GM12873 (cell line): ENCODE results near the gene MED6.

Source experiments
- TF ChIP-seq, protein P1 (sequence below): IDR thresholded peaks from 2 replicates; pipeline ENCODE4 v1.5.1; 2012; ENCODE audit warnings: low read depth, mild to moderate bottlenecking, moderate library complexity, low read length, control low read depth; ENCODE audit not compliant: insufficient read depth; ENCODE audit errors: missing control alignments

MED6 gene

DNA sequence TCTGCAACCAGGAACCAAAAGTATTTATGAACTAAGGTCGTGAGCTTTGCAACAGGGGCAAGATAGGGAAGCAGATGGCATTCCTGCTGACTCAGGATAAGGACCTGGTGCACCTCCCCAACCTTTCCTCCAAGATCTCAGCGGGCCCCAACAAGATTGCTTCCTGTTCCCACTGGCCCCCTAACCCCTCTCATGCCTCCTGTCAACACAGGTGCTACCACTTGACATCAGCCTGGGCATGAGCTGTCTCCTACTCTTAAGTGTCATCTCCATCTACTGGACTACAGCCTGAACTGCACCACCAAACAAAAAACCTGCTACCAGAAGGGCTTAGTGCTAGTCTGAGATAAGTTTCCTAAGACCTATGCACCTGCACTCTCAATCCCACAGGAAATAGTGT lies 32.7 kb downstream of the MED6 start:
- TF ChIP-seq, protein P1, sequence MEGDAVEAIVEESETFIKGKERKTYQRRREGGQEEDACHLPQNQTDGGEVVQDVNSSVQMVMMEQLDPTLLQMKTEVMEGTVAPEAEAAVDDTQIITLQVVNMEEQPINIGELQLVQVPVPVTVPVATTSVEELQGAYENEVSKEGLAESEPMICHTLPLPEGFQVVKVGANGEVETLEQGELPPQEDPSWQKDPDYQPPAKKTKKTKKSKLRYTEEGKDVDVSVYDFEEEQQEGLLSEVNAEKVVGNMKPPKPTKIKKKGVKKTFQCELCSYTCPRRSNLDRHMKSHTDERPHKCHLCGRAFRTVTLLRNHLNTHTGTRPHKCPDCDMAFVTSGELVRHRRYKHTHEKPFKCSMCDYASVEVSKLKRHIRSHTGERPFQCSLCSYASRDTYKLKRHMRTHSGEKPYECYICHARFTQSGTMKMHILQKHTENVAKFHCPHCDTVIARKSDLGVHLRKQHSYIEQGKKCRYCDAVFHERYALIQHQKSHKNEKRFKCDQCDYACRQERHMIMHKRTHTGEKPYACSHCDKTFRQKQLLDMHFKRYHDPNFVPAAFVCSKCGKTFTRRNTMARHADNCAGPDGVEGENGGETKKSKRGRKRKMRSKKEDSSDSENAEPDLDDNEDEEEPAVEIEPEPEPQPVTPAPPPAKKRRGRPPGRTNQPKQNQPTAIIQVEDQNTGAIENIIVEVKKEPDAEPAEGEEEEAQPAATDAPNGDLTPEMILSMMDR: peak; percentile 72

DNA sequence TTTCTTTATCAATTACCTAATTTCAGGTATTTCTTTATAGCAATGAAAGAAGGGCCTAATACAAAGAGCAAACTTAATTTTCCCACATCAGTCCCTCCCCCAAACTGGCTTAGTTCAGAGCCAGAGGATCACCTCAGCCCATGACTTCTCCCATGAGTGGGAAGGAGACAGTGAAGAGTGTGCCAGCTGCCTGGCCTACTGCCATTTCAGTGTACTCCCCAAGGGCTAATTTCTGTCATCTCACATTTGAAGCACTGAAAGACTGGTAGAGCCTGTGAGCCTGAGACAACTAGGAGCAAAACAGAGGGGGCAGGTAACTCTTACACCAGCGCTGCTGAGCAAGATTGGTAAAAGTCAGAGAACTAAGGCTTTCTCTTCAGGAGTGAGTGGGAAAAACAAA lies 36.6 kb downstream of the MED6 start:
- TF ChIP-seq, protein P1: no peak

DNA sequence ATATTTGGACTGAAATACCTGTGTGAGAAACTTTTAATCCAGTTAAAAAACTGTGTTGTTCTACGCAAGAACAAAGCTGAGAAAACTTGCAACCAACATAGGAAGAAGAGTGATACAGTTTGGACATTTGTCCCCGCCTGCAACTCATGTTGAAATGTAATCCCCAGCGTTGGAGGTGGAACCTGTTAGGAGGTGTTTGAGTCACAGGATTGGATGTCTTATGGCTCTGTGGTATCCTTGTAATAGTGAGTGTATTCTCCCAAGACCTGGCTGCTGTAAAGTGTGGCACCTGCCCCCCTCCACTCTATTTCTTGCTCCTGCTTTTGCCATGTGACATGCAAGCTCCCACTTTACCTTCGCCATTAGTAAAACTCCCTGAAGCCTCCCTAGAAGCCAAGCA lies 37.0 kb downstream of the MED6 start:
- TF ChIP-seq, protein P1: no peak

DNA sequence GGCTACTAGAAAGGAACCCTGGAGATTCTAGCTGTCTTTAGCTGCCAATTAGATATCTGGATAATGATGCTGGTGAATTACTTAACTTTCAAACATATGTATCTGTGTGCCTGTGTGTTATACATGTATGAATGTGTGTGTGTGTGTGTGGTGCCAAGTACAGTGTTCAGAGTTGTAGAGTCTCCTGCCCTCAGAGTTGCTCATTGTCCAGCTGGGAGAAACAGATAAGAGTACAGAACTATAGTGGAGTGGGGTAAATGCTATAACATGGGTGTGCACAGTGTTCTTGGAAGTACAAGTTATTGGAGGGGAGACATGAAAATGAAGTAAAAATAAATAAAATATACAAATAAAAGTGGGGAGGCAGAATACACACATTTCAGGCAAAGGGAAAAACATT lies 42.1 kb downstream of the MED6 start:
- TF ChIP-seq, protein P1: no peak

DNA sequence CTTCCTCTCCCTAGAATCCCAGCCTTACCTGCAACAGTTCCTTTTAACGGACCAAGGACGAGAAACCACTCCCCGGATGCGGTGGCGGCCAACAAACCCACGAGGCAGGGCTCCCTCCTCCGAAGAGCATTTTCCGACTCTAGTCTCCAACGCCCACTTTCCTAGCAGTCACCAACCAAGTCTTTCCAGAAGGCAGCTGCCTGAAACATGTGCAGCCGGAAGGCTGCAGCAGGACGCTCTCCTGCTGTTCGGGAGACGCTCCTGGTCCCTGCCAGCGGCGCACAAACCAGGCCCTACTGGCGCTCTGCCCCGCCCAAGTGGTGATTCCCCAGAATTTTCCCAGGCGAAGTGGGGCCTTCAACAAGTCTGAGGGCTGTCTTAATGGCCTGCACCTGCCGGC lies 44.6 kb downstream of the MED6 start:
- TF ChIP-seq, protein P1: no peak

DNA sequence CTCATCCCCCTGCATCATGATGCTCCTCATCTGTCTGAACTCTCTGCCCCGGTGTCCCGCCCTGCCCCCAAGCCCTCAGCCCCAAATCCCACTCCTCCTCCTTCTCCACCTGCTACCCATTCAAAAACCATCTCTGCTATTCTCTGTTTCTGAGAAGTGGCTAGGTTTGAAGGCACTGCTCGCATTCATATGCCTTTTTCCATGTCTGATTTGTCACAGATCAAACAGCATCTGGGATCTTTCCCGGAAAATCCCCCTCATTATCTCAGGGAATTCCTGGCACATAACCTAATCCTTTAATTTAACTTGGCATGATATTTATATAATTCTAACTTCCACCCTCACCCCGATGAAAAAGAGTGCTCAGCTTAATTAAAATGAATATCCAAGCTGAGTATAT lies 62.4 kb downstream of the MED6 start:
- TF ChIP-seq, protein P1: no peak

DNA sequence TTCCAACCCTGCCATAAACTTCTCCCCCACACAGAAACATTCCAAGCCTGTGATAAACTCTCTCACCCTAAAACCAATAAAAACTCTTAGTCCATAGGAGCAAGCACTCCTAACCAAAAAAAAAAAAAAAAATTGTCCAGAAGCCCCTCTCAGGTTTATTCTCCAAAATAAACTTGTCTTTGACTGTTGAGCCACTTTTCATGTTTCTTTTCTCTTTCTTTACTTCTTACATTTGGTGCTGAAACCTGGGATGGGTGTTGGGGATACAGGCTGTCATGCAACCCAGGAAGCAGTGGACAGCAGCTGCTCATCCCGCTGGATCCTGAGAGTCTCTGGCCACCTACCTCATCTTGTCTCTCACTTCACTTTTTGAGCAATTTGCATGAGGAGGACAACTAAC lies 63.6 kb downstream of the MED6 start:
- TF ChIP-seq, protein P1: no peak

DNA sequence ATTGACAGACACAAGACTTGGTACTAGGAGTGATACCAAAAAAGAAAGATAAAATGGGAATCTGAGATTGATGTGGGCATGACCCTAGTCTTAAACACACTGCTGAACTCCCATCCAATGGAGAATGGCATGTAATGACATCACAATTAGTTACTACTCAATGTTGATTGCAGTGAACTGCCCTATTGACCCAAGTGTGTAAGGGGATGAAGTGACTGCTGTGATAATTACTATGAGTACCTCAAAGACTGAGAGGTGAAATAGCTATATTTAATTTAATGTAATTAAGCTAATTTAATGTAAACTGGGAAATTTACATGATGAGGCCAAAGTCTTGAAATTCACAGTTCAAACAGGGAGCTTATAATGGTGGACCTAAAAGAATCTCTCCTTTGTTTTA lies 65.6 kb downstream of the MED6 start, which contains the start of gene ADAM20:
ADAM20 (minus strand) TSS at position 101 of the 400 bp plus-strand sequence. CDS start 10,247 bp downstream, outside the sequence.
- TF ChIP-seq, protein P1: no peak
